ENCODE data around the gene MAPK8IP3.

The MAPK8IP3 gene

DNA sequence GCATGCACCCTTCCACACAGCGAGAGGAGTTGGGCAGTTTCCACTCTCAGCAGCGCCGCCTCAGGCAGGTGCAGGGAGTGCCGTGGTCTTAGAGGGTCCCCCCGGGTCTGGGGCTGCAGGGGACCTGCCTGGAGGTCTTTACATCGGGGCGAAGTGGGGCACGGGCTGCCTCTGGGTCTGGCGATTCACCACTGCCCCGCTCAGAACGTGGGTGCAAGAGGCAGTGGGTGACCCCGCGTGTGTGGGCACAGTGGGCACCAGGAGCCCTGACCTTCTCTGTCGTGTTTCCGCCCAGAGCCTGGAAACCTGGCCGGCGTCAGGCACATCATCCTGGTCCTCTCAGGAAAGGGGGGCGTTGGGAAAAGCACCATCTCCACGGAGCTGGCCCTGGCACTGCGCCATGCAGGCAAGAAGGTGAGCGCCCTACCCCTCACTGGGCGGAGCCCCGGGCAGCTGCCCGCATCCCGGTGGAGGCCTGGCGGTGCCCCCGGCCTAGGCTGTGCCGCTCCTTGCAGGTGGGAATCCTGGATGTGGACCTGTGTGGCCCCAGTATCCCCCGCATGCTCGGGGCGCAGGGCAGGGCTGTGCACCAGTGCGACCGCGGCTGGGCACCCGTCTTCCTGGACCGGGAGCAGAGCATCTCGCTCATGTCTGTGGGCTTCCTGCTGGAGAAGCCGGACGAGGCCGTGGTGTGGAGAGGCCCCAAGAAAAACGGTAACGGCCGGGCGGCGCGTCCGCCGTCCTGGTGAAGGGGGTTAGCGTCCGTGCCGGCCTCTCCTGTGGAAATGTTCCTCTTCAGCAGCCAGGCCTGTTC, 80.5 kb downstream of the MAPK8IP3 start:
- no peak overlapping the region for H3K4me3 ChIP-seq (ENCODE audit: low read depth in 1 of 2, low read length in 2 of 2)
- no peaks in the 10 kb centered on the region for H3K9me3 ChIP-seq (ENCODE audit: control insufficient read depth in 1 of 2, low read length in 2 of 2)
- no peak overlapping the region for H3K27ac ChIP-seq (ENCODE audit: low read length)
- H3K27me3 ChIP-seq (ENCODE audit: low read depth, low read length) = no peaks in the 10 kb centered on the region
- H3K4me1 ChIP-seq (ENCODE audit: control insufficient read depth in 1 of 2, insufficient read depth in 2 of 2, low read length in 2 of 2) = peaks cover 1 to 33% of the 10 kb centered on the region in 2 donors
- H3K36me3 ChIP-seq (ENCODE audit: control insufficient read depth in 1 of 2, insufficient read depth in 2 of 2, low read length in 2 of 2) = peaks cover 0 to 55% of the 10 kb centered on the region in 2 donors

DNA sequence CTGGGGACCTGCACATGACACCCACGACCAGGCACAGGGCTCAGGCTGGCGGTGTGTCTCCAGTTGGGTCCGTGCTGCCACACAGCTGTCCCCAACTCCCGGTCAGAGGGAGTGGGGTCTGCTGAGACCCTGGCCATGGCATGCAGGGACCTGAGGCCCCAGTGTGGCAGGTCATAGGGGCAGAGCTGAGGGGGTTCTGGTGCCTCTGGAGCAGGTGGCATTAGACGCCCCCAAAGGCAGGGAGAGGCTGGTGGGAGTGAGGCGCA, 81.0 kb downstream of the MAPK8IP3 start:
- H3K9me3 ChIP-seq (ENCODE audit: control insufficient read depth in 1 of 2, low read length in 2 of 2) = no peaks in the 10 kb centered on the region
- no peaks in the 10 kb centered on the region for H3K27me3 ChIP-seq (ENCODE audit: low read depth, low read length)
- H3K36me3 ChIP-seq (ENCODE audit: control insufficient read depth in 1 of 2, insufficient read depth in 2 of 2, low read length in 2 of 2) = peaks cover 0 to 58% of the 10 kb centered on the region in 2 donors
- H3K4me1 ChIP-seq (ENCODE audit: control insufficient read depth in 1 of 2, insufficient read depth in 2 of 2, low read length in 2 of 2) = peaks cover 0 to 27% of the 10 kb centered on the region in 2 donors
- H3K4me3 ChIP-seq (ENCODE audit: low read depth in 1 of 2, low read length in 2 of 2) = no peak overlapping the region
- no peak overlapping the region for H3K27ac ChIP-seq (ENCODE audit: low read length)

DNA sequence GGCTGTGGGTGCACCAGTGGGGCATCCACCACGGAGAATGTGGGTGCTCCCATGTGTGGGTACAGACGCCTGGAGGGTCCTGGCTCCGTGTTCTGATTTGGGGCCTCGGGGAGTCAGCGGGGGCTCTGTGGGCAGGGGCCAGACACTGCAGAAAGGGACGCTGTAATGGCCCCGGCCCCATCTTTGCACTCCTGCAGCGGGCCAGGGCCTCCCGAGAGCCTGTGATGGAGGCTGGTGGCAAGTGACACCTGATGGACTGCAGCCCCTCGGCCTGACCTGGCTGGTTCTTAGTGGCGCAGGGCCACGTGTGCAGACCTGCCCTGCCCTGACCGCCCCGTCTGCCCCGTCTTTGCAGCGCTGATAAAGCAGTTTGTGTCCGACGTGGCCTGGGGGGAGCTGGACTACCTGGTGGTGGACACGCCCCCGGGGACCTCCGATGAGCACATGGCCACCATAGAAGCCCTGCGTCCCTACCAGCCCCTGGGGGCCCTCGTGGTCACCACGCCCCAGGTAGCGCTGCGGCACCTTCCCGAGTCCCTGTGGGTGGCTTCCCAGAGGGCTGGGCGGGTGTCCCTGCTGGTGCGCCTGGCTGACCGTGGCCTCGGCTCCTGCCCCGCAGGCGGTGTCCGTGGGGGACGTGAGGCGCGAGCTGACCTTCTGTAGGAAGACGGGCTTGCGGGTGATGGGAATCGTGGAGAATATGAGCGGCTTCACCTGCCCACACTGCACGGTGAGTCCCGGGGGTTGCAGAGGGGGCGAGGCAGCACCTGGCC, 81.5 kb downstream of the MAPK8IP3 start:
- no peaks in the 10 kb centered on the region for H3K9me3 ChIP-seq (ENCODE audit: control insufficient read depth in 1 of 2, low read length in 2 of 2)
- H3K4me1 ChIP-seq (ENCODE audit: control insufficient read depth in 1 of 2, insufficient read depth in 2 of 2, low read length in 2 of 2) = peaks cover 0 to 27% of the 10 kb centered on the region in 2 donors
- no peak overlapping the region for H3K27ac ChIP-seq (ENCODE audit: low read length)
- H3K27me3 ChIP-seq (ENCODE audit: low read depth, low read length) = no peaks in the 10 kb centered on the region
- peaks cover 0 to 58% of the 10 kb centered on the region in 2 donors for H3K36me3 ChIP-seq (ENCODE audit: control insufficient read depth in 1 of 2, insufficient read depth in 2 of 2, low read length in 2 of 2)
- no peak overlapping the region for H3K4me3 ChIP-seq (ENCODE audit: low read depth in 1 of 2, low read length in 2 of 2)

DNA sequence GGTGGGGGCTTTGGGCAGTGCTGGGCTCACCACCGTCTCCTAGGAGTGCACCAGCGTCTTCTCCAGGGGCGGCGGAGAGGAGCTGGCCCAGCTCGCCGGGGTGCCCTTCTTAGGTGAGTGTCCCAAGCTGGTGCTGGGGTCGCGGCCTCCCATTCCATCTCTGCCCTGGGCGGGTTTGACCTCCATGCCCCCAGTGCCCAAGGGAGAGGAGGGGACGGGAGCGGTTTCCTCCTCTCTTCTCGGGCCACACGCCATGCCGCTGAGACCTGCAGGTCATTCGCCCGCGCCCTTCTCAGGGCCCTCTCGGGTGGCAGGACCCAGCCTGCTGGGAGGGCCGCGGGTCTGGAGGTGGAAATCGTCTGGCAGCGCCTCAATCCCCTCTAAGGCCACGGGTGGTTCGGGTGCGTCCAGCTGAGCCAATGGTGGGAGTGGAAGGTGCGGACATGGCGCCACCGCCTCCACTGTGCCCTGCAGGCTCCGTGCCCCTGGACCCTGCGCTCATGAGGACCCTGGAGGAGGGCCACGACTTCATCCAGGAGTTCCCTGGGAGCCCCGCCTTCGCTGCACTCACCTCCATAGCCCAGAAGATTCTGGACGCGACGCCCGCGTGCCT, 82.2 kb downstream of the MAPK8IP3 start:
- H3K27me3 ChIP-seq (ENCODE audit: low read depth, low read length) = no peaks in the 10 kb centered on the region
- no peak overlapping the region for H3K4me3 ChIP-seq (ENCODE audit: low read depth in 1 of 2, low read length in 2 of 2)
- peaks cover 0 to 27% of the 10 kb centered on the region in 2 donors for H3K4me1 ChIP-seq (ENCODE audit: control insufficient read depth in 1 of 2, insufficient read depth in 2 of 2, low read length in 2 of 2)

DNA sequence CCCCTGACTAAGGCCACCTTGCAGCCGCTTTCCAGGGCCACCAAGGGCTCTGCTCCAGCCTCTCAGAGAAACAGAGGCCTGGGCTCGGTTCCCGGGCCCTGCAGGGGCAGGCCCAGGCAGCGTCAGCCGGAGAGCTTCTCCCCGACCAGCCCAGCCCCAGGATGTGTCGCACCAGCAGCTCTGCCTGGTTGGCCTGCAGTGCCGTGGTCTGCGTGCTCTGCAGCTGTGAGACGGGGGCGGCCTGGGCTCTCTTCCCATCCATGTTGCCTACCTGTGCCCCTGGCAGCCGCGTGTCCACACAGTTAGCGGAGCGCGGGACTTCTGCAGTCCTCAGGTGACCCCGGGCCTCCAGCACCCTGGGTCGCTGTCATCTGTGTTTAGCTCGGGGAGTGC, 82.7 kb downstream of the MAPK8IP3 start:
- Histone ChIP-seq H3K4me1 (ENCODE audit: control insufficient read depth in 1 of 2, insufficient read depth in 2 of 2, low read length in 2 of 2) (peaks cover 0 to 23% of the 10 kb centered on the region in 2 donors), H3K9me3 (ENCODE audit: control insufficient read depth in 1 of 2, low read length in 2 of 2) (no peaks in the 10 kb centered on the region), H3K4me3 (ENCODE audit: low read depth in 1 of 2, low read length in 2 of 2) (no peak overlapping the region), H3K36me3 (ENCODE audit: control insufficient read depth in 1 of 2, insufficient read depth in 2 of 2, low read length in 2 of 2) (peaks cover 0 to 58% of the 10 kb centered on the region in 2 donors), H3K27me3 (ENCODE audit: low read depth, low read length) (no peaks in the 10 kb centered on the region), H3K27ac (ENCODE audit: low read length) (no peak overlapping the region)

More for the DNA sequence above, 82.2 kb downstream of the MAPK8IP3 start:
- no peak overlapping the region for H3K27ac ChIP-seq (ENCODE audit: low read length)
- H3K36me3 ChIP-seq (ENCODE audit: control insufficient read depth in 1 of 2, insufficient read depth in 2 of 2, low read length in 2 of 2) = peaks cover 0 to 58% of the 10 kb centered on the region in 2 donors
- H3K9me3 ChIP-seq (ENCODE audit: control insufficient read depth in 1 of 2, low read length in 2 of 2) = no peaks in the 10 kb centered on the region

DNA sequence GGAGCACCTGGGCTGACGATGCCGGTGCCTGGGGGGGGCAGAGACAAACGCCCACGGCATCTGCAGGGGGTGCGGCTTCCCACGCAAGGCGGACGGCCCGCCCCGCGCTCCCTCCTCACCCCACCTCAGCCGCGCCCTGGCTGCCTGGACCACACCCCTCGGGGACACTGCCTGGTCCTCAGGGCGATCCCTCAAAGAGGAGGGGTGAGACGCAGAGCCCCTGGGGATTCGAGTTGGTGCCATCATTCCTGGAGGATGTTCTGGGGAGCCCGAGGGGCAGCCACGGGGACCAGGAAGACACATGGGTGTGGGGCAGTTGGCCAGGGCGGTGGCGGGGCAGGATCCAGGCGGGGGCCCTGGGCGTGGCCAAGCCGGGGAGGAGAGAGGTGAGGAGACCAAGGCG, 83.6 kb downstream of the MAPK8IP3 start:
- Histone ChIP-seq H3K27ac (ENCODE audit: low read length) (no peak overlapping the region), H3K36me3 (ENCODE audit: control insufficient read depth in 1 of 2, insufficient read depth in 2 of 2, low read length in 2 of 2) (peaks cover 0 to 58% of the 10 kb centered on the region in 2 donors), H3K4me1 (ENCODE audit: control insufficient read depth in 1 of 2, insufficient read depth in 2 of 2, low read length in 2 of 2) (peaks cover 0 to 13% of the 10 kb centered on the region in 2 donors), H3K4me3 (ENCODE audit: low read depth in 1 of 2, low read length in 2 of 2) (no peak overlapping the region), H3K27me3 (ENCODE audit: low read depth, low read length) (no peaks in the 10 kb centered on the region), H3K9me3 (ENCODE audit: control insufficient read depth in 1 of 2, low read length in 2 of 2) (no peaks in the 10 kb centered on the region)

DNA sequence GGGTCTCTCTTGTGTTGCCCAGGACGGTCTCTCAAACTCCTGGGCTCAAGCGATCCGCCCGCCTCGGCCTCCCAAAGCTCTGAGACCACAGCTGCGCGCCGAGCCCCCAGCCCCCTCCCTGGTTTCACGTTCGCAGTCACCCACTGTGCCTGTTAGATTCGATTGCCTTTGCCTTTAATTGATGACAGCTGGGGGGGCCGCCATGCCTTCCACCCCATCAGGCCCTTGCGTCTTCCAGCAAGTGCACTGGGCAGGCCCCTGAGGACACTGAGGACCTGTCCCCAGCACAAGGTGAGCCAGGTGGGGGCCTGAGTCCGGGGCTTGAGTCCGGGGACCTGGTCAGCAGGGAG, 84.2 kb downstream of the MAPK8IP3 start:
- peaks cover 0 to 58% of the 10 kb centered on the region in 2 donors for H3K36me3 ChIP-seq (ENCODE audit: control insufficient read depth in 1 of 2, insufficient read depth in 2 of 2, low read length in 2 of 2)
- H3K4me3 ChIP-seq (ENCODE audit: low read depth in 1 of 2, low read length in 2 of 2) = no peak overlapping the region
- H3K27me3 ChIP-seq (ENCODE audit: low read depth, low read length) = no peaks in the 10 kb centered on the region
- no peak overlapping the region for H3K27ac ChIP-seq (ENCODE audit: low read length)
- no peaks in the 10 kb centered on the region for H3K9me3 ChIP-seq (ENCODE audit: control insufficient read depth in 1 of 2, low read length in 2 of 2)
- peaks cover 0 to 7% of the 10 kb centered on the region in 2 donors for H3K4me1 ChIP-seq (ENCODE audit: control insufficient read depth in 1 of 2, insufficient read depth in 2 of 2, low read length in 2 of 2)

DNA sequence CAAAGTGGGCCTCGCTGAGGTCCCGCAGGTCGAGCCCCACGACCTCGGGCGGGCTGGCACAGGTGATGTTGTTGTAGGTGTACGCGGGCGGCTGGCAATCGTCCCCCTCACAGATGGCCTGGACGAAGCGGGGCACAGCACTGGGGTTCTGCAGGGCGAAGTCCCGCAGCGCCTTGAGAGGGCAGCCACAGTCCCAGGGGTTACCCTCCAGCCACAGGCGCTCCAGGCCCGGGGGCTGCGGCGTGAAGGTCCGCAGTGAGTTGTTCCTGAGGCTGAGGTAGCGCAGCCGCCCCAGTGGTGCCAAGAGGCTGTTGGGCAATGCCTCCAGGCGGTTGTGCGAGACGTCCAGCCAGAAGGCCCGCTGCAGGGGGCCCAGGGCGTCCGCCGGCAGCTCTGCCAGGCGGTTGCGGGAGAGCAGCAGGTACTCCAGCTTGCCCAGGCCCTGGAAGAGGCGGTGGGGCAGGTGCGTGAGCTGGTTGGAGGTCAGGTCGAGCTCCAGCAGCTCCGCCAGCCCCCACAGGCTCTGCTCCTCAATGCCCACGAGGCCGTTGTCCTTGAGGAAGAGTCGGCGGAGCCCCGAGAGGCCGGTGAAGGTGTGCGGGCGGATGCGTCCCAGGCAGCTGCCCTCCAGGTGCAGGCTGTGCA, 84.7 kb downstream of the MAPK8IP3 start:
- Histone ChIP-seq H3K9me3 (ENCODE audit: control insufficient read depth in 1 of 2, low read length in 2 of 2) (no peaks in the 10 kb centered on the region), H3K27me3 (ENCODE audit: low read depth, low read length) (no peaks in the 10 kb centered on the region), H3K4me3 (ENCODE audit: low read depth in 1 of 2, low read length in 2 of 2) (no peak overlapping the region), H3K4me1 (ENCODE audit: control insufficient read depth in 1 of 2, insufficient read depth in 2 of 2, low read length in 2 of 2) (peaks cover 0 to 3% of the 10 kb centered on the region in 2 donors), H3K27ac (ENCODE audit: low read length) (no peak overlapping the region), H3K36me3 (ENCODE audit: control insufficient read depth in 1 of 2, insufficient read depth in 2 of 2, low read length in 2 of 2) (peaks cover 0 to 56% of the 10 kb centered on the region in 2 donors)

DNA sequence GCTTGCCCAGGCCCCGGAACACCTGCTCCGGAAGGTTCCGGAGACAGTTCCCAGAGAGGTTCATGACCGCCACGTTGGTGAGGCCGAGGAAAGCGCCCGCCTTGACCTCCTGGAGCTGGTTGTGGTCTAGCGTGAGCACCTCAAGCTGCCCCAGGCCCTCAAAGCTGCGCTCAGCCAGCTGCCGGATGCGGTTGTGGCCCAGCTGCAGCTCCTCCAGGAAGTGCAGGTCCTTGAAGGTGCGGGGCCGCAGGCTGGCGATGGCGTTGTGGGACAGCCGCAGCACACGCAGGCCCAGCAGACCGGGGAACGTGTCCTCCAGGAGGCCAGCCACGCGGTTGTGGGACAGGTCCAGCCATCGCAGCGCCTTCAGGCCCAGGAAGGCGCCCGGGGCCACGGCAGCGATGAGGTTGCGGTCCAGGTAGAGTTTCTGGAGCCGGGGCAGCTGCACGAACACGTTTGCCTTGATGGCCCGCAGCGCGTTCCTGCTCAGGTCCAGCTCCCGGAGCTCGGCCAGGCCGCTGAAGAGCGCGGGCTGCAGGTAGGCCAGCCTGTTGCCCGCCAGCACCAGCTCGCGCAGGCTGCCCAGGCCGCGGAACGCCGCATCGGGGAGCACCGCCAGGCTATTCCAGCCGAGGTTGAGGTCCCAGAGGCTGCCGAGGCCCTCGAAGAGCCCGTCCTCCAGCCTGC, 85.4 kb downstream of the MAPK8IP3 start:
- H3K9me3 ChIP-seq (ENCODE audit: control insufficient read depth in 1 of 2, low read length in 2 of 2) = no peaks in the 10 kb centered on the region
- H3K4me1 ChIP-seq (ENCODE audit: control insufficient read depth in 1 of 2, insufficient read depth in 2 of 2, low read length in 2 of 2) = peaks cover 0 to 3% of the 10 kb centered on the region in 2 donors
- no peak overlapping the region for H3K4me3 ChIP-seq (ENCODE audit: low read depth in 1 of 2, low read length in 2 of 2)
- peaks cover 0 to 50% of the 10 kb centered on the region in 2 donors for H3K36me3 ChIP-seq (ENCODE audit: control insufficient read depth in 1 of 2, insufficient read depth in 2 of 2, low read length in 2 of 2)
- no peak overlapping the region for H3K27ac ChIP-seq (ENCODE audit: low read length)
- no peaks in the 10 kb centered on the region for H3K27me3 ChIP-seq (ENCODE audit: low read depth, low read length)

DNA sequence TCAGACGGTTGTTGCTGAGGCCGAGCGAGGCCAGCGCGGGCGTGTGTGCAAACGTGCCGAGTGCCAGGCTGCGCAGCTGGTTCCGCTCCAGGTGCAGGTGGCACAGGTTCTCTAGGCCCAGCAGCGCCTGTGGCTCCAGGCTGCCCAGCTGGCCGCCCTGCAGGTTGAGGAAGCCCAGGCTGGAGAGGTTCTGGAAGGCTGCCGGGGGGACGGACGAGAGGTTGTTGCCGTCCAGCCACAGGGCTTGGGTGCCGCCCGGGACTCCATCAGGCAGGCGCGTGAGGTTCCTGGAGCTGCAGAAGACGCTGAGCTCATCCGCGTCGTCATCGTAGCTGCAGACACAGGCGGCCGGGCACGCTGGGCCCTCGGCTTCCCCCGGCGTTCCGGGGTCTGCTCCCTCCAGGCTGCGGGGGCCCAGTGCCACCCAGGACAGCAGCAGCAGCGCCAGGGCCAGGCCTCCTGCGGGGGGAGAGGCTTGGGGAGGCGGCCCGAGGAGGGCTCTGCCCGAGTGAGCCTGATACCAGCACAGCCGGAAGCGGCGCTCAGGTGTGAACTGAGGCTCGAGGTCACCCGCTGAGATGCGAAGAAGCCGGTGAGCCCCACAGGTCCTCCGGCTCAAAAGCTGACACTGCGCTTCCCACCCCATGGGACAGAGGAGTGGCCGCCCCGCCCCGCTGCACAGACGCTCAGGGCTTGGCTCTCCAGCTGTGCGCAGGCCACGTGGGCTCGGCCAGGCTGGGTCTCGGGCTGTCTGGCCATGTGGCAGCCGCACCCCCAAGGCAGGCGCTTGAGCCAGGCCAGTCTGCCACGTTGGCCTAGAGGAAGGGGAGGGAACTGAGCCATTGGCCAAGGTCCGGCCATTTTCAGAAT, 86.2 kb downstream of the MAPK8IP3 start:
- H3K36me3 ChIP-seq (ENCODE audit: control insufficient read depth in 1 of 2, insufficient read depth in 2 of 2, low read length in 2 of 2) = peaks cover 0 to 42% of the 10 kb centered on the region in 2 donors
- H3K9me3 ChIP-seq (ENCODE audit: control insufficient read depth in 1 of 2, low read length in 2 of 2) = no peaks in the 10 kb centered on the region
- H3K27me3 ChIP-seq (ENCODE audit: low read depth, low read length) = no peaks in the 10 kb centered on the region
- no peaks in the 10 kb centered on the region for H3K4me1 ChIP-seq (ENCODE audit: control insufficient read depth in 1 of 2, insufficient read depth in 2 of 2, low read length in 2 of 2)
- H3K4me3 ChIP-seq (ENCODE audit: low read depth in 1 of 2, low read length in 2 of 2) = no peak overlapping the region
- H3K27ac ChIP-seq (ENCODE audit: low read length) = no peak overlapping the region

All from muscle layer of duodenum (tissue), 2 donors.